HEK293 (cell line): ENCODE results near the gene ZNF184.
A peak's percentile ranks its signal among the peaks of the same experiment; 100 is the strongest.

ENCODE experiments used
- EGR2 ChIP-seq: fragments of 450-650 bp; formaldehyde crosslinking; IDR thresholded peaks from 2 replicates; pipeline ENCODE4 v1.5.1; 2016; ENCODE audit warnings: low read depth, missing biosample characterization, missing genetic modification characterization
- GFI1B ChIP-seq: fragments of 450-650 bp; formaldehyde crosslinking; IDR thresholded peaks from 2 replicates; pipeline ENCODE4 v1.5.1; 2016; ENCODE audit warnings: missing biosample characterization, missing genetic modification characterization
- GLI2 ChIP-seq: fragments of 450-650 bp; formaldehyde crosslinking; IDR thresholded peaks from 2 replicates; pipeline ENCODE4; 2017; ENCODE audit warnings: missing biosample characterization, missing genetic modification characterization, low read depth, borderline replicate concordance
- GLI4 ChIP-seq: fragments of 450-650 bp; formaldehyde crosslinking; IDR thresholded peaks from 2 replicates; pipeline ENCODE4 v1.5.1; 2016; ENCODE audit warnings: missing biosample characterization, missing genetic modification characterization
- KLF17 ChIP-seq: fragments of 450-650 bp; formaldehyde crosslinking; IDR thresholded peaks from 2 replicates; pipeline ENCODE4 v1.5.1; 2016; ENCODE audit warnings: missing biosample characterization, missing genetic modification characterization
- KLF7 ChIP-seq: fragments of 450-650 bp; formaldehyde crosslinking; IDR thresholded peaks from 2 replicates; pipeline ENCODE4 v1.5.1; 2016; ENCODE audit warnings: missing biosample characterization, missing genetic modification characterization, borderline replicate concordance
- KLF9 ChIP-seq: fragments of 450-650 bp; formaldehyde crosslinking; IDR thresholded peaks from 2 replicates; pipeline ENCODE4 v1.5.1; 2016; ENCODE audit warnings: missing biosample characterization, missing genetic modification characterization, low read depth
- PBX3 ChIP-seq: sonication (generic); formaldehyde crosslinking; IDR thresholded peaks from 2 replicates; pipeline ENCODE4 v1.8.1; 2022; ENCODE audit warnings: mild to moderate bottlenecking, moderate library complexity, missing genetic modification reagents
- SP2 ChIP-seq: fragments of 450-650 bp; formaldehyde crosslinking; IDR thresholded peaks from 2 replicates; pipeline ENCODE4 v1.5.1; 2016; ENCODE audit warnings: missing biosample characterization, missing genetic modification characterization
- WT1 ChIP-seq: fragments of 450-650 bp; formaldehyde crosslinking; IDR thresholded peaks from 2 replicates; pipeline ENCODE4 v1.5.1; 2016; ENCODE audit warnings: missing biosample characterization, missing genetic modification characterization
- ZBTB11 ChIP-seq: fragments of 450-650 bp; formaldehyde crosslinking; conservative IDR thresholded peaks from 2 replicates; pipeline ENCODE4 v1.5.1; 2016; ENCODE audit warnings: low read depth, missing biosample characterization, missing genetic modification characterization
- ZBTB44 ChIP-seq: fragments of 450-650 bp; IDR thresholded peaks from 2 replicates; pipeline ENCODE4 v1.5.1; 2018; ENCODE audit warnings: missing biosample characterization, mild to moderate bottlenecking, missing genetic modification characterization
- ZBTB48 ChIP-seq: fragments of 450-650 bp; formaldehyde crosslinking; IDR thresholded peaks from 2 replicates; pipeline ENCODE4 v1.5.1; 2016; ENCODE audit warnings: missing biosample characterization, missing genetic modification characterization
- ZBTB49 ChIP-seq: fragments of 450-650 bp; formaldehyde crosslinking; IDR thresholded peaks from 2 replicates; pipeline ENCODE4 v1.5.1; 2016; ENCODE audit warnings: missing biosample characterization, missing genetic modification characterization, low read depth
- ZNF18 ChIP-seq: fragments of 450-650 bp; formaldehyde crosslinking; IDR thresholded peaks from 2 replicates; pipeline ENCODE4 v1.5.1; 2016; ENCODE audit warnings: missing biosample characterization, missing genetic modification characterization
- ZNF184 ChIP-seq: fragments of 450-650 bp; IDR thresholded peaks from 2 replicates; pipeline ENCODE4 v1.5.1; 2018; ENCODE audit warnings: missing biosample characterization, mild to moderate bottlenecking, missing genetic modification characterization
- ZNF2 ChIP-seq: fragments of 450-650 bp; formaldehyde crosslinking; IDR thresholded peaks from 2 replicates; pipeline ENCODE4 v1.5.1; 2016; ENCODE audit warnings: missing biosample characterization, missing genetic modification characterization
- ZNF350 ChIP-seq: fragments of 450-650 bp; formaldehyde crosslinking; IDR thresholded peaks from 2 replicates; pipeline ENCODE4 v1.5.0; 2017; ENCODE audit warnings: missing biosample characterization, mild to moderate bottlenecking, missing genetic modification characterization
- ZNF423 ChIP-seq: fragments of 450-650 bp; formaldehyde crosslinking; IDR thresholded peaks from 2 replicates; pipeline ENCODE4 v1.5.1; 2016; ENCODE audit warnings: missing biosample characterization, missing genetic modification characterization
- ZNF433 ChIP-seq: fragments of 450-650 bp; formaldehyde crosslinking; IDR thresholded peaks from 2 replicates; pipeline ENCODE4 v1.5.1; 2016; ENCODE audit warnings: missing biosample characterization, missing genetic modification characterization, low read depth
- ZNF473 ChIP-seq: fragments of 450-650 bp; formaldehyde crosslinking; IDR thresholded peaks from 2 replicates; pipeline ENCODE4 v1.5.1; 2017; ENCODE audit warnings: missing biosample characterization, missing genetic modification characterization
- ZNF558 ChIP-seq: fragments of 450-650 bp; formaldehyde crosslinking; IDR thresholded peaks from 2 replicates; pipeline ENCODE4 v1.5.1; 2016; ENCODE audit warnings: missing biosample characterization, missing genetic modification characterization
- ZNF660 ChIP-seq: fragments of 450-650 bp; IDR thresholded peaks from 2 replicates; pipeline ENCODE4 v1.5.1; 2018; ENCODE audit warnings: missing biosample characterization, mild to moderate bottlenecking, missing genetic modification characterization
- ZNF704 ChIP-seq: fragments of 450-650 bp; formaldehyde crosslinking; IDR thresholded peaks from 2 replicates; pipeline ENCODE4 v1.5.1; 2016; ENCODE audit warnings: missing biosample characterization, missing genetic modification characterization
- ZNF76 ChIP-seq: fragments of 450-650 bp; formaldehyde crosslinking; IDR thresholded peaks from 2 replicates; pipeline ENCODE4; 2016; ENCODE audit warnings: low read depth, missing biosample characterization, missing genetic modification characterization, borderline replicate concordance
- ZSCAN16 ChIP-seq: fragments of 450-650 bp; formaldehyde crosslinking; IDR thresholded peaks from 2 replicates; pipeline ENCODE4 v1.5.1; 2016; ENCODE audit warnings: missing biosample characterization, missing genetic modification characterization

The ZNF184 gene

GRCh38 chr6:27472617-27473400 lies at the start of gene ZNF184 (continued):
- TF ChIP-seq ZNF423 (tag by site-specific recombination) = 0 out of 2 replicates have a peak, but pooled peaks have one; percentile 16
- TF ChIP-seq GFI1B (tag by site-specific recombination) = peak; percentile 56; the same call in 1 of the 2 replicates
- TF ChIP-seq ZBTB48 (tag by site-specific recombination) = peak; percentile 79
- TF ChIP-seq SP2 = peak; percentile 94
- peak; percentile 77; the same call in 1 of the 2 replicates for TF ChIP-seq PBX3 (CRISPR knock-in tag)
- peak; percentile 76; the same call in 1 of the 2 replicates for TF ChIP-seq ZNF2
- peak; percentile 11 for TF ChIP-seq WT1 (tag by site-specific recombination)
- TF ChIP-seq ZBTB11 (tag by site-specific recombination) = peak; percentile 89
- 0 out of 2 replicates have a peak, but pooled peaks have one; percentile 11 for TF ChIP-seq ZBTB49 (tag by site-specific recombination)
- TF ChIP-seq ZNF558 (tag by site-specific recombination) = peak; percentile 62
- peak; percentile 84 for TF ChIP-seq ZNF660
- peak; percentile 64; the same call in 1 of the 2 replicates for TF ChIP-seq KLF7
- TF ChIP-seq ZBTB44 (tag by site-specific recombination) = 0 out of 2 replicates have a peak, but pooled peaks have one; percentile 11
- TF ChIP-seq GLI4 (tag by site-specific recombination) = no peak
- no peak for TF ChIP-seq ZNF473 (tag by site-specific recombination)
- TF ChIP-seq ZNF704 (tag by site-specific recombination) = no peak
- TF ChIP-seq ZNF184 (tag by site-specific recombination) = 0 out of 2 replicates have a peak, but pooled peaks have one; percentile 51
- no peak; the same call in 1 of the 2 replicates for TF ChIP-seq GLI2 (tag by site-specific recombination)
- peak; percentile 33 for TF ChIP-seq EGR2
- TF ChIP-seq ZNF18 (tag by site-specific recombination) = peak; percentile 99
- peak; percentile 33; the same call in 1 of the 2 replicates for TF ChIP-seq KLF17
- TF ChIP-seq ZNF350 (tag by site-specific recombination) = no peak
- peak; percentile 99 for TF ChIP-seq ZSCAN16
- TF ChIP-seq ZNF433 = no peak
- peak; percentile 95 for TF ChIP-seq ZNF76 (tag by site-specific recombination)
- peak; percentile 62; the same call in 1 of the 2 replicates for TF ChIP-seq KLF9 (tag by site-specific recombination)
